HL-60 (cell line): Measurements from ENCODE around the gene THSD7B.

Experiments used
- TF ChIP-seq, protein P1 (sequence below): IDR thresholded peaks from one replicate; pipeline ENCODE4 v1.5.1; 2011; ENCODE audit warnings: low read length, control low read depth, inconsistent platforms; ENCODE audit not compliant: insufficient read depth
- TF ChIP-seq, protein P2 (sequence below): IDR thresholded peaks from 2 replicates; pipeline ENCODE4 v1.6.1; 2012; ENCODE audit warnings: low read depth; ENCODE audit not compliant: insufficient replicate concordance

DNA sequence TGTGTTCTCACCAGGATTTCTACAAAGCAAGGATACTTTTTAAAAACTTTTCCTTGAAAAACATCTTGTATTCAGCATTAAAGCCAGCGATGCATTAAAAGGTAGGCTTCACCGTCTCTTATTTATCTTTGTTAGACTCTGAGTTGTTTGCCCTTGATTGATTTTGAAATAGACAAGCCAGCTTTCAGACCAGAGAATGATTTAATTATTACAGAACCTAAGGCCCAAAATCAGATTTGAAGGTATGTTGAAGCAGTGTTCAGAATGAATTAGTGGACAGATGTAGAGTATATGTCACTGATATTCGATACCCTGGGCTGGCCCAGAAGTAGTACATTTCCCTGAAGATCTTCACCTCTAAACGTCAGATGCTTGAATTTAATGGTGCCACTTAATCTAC is 136.4 kb downstream of the THSD7B start:
- TF ChIP-seq, protein P1, sequence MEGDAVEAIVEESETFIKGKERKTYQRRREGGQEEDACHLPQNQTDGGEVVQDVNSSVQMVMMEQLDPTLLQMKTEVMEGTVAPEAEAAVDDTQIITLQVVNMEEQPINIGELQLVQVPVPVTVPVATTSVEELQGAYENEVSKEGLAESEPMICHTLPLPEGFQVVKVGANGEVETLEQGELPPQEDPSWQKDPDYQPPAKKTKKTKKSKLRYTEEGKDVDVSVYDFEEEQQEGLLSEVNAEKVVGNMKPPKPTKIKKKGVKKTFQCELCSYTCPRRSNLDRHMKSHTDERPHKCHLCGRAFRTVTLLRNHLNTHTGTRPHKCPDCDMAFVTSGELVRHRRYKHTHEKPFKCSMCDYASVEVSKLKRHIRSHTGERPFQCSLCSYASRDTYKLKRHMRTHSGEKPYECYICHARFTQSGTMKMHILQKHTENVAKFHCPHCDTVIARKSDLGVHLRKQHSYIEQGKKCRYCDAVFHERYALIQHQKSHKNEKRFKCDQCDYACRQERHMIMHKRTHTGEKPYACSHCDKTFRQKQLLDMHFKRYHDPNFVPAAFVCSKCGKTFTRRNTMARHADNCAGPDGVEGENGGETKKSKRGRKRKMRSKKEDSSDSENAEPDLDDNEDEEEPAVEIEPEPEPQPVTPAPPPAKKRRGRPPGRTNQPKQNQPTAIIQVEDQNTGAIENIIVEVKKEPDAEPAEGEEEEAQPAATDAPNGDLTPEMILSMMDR = no peak
- TF ChIP-seq, protein P2, sequence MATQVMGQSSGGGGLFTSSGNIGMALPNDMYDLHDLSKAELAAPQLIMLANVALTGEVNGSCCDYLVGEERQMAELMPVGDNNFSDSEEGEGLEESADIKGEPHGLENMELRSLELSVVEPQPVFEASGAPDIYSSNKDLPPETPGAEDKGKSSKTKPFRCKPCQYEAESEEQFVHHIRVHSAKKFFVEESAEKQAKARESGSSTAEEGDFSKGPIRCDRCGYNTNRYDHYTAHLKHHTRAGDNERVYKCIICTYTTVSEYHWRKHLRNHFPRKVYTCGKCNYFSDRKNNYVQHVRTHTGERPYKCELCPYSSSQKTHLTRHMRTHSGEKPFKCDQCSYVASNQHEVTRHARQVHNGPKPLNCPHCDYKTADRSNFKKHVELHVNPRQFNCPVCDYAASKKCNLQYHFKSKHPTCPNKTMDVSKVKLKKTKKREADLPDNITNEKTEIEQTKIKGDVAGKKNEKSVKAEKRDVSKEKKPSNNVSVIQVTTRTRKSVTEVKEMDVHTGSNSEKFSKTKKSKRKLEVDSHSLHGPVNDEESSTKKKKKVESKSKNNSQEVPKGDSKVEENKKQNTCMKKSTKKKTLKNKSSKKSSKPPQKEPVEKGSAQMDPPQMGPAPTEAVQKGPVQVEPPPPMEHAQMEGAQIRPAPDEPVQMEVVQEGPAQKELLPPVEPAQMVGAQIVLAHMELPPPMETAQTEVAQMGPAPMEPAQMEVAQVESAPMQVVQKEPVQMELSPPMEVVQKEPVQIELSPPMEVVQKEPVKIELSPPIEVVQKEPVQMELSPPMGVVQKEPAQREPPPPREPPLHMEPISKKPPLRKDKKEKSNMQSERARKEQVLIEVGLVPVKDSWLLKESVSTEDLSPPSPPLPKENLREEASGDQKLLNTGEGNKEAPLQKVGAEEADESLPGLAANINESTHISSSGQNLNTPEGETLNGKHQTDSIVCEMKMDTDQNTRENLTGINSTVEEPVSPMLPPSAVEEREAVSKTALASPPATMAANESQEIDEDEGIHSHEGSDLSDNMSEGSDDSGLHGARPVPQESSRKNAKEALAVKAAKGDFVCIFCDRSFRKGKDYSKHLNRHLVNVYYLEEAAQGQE = no peak
